Memory B cell (primary cell): Measurements from ENCODE around the gene SNRPB.
A peak's percentile ranks its signal among the peaks of the same experiment; 100 is the strongest.
"Not testable (repeated sequence)": the region's sequence is repeated elsewhere in the genome, so short reads cannot be mapped to it uniquely, and the experiment has no call there.

Experiments used
- ATAC-seq: fragments of 150-1000 bp; cut with Tn5 transposase; 2 replicates; pipeline ENCODE4 v1.10.0; 2021; ENCODE audit warnings: low read depth, mild to moderate bottlenecking, moderate library complexity
- DNase-seq, 2 donors: peaks; one replicate each; pipeline ENCODE4 v3.0.0; 2022; ENCODE audit warnings: low spot score in 2 of 2
- H3K27ac Mint-ChIP-seq: one replicate; pipeline ENCODE4 v1.8.0; 2022; ENCODE audit warnings: mild to moderate bottlenecking, moderate library complexity, mixed read lengths
- H3K27me3 Mint-ChIP-seq: one replicate; pipeline ENCODE4 v1.8.0; 2022; ENCODE audit warnings: mixed read lengths
- H3K36me3 Mint-ChIP-seq: one replicate; pipeline ENCODE4 v1.8.0; 2022; ENCODE audit warnings: mild to moderate bottlenecking, mixed read lengths
- H3K4me1 Mint-ChIP-seq: one replicate; pipeline ENCODE4 v1.8.0; 2022; ENCODE audit warnings: mixed read lengths
- H3K4me3 Mint-ChIP-seq: one replicate; pipeline ENCODE4 v1.8.0; 2022; ENCODE audit warnings: mild to moderate bottlenecking, moderate library complexity, mixed read lengths
- H3K9me3 Mint-ChIP-seq: one replicate; pipeline ENCODE4 v1.8.0; 2022; ENCODE audit warnings: mixed read lengths

SNRPB gene

DNA sequence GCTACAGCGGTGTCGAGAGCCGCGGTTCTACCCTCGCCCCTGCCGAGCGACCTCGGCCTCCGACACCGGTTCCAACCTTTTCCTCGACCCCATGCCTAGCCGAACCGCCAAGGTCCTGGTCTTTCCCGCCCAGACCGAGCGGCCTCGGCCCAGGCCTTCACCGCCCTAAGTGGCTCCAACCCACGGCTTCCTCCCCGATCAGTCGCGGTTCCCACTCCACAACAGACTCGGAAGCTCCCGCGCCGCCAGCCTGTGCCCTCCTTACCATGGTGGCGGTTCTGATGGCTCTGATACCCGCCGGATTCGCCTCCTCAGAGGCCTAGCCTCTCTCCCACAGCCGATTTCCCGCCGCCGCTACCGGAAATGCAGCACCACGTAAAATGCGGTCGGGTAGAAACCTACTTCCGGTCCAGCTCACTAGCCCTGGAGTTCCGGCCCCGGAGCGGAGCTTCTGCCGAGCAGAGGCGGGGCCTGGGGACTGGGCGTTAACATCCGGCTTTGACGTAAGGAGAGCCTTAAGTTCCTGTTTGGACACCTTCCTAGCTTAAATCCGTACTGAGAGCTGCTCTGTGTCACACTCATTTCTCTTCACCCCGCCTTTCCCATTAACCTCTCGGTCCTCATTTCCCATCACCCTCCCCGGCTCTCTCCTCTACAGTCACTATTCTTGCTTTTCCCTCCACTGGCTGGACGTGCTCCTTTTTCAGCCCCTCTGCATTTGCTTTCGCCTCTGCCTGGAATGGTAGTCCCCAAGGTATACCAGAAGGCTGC is at the start of gene SNRPB:
Gene SNRPB, minus strand, starts transcription at position 367 of the 771 bp plus-strand sequence. Its CDS starts 99 bp downstream, at position 268.
- Mint-ChIP-seq H3K27ac (peak within 1 kb of the TSS; percentile 99), H3K36me3 (peaks cover 20% of the 10 kb centered on the region), H3K4me1 (peaks cover 28% of the 10 kb centered on the region), H3K9me3 (no peaks in the 10 kb centered on the region), H3K4me3 (peak within 1 kb of the TSS; percentile 99), H3K27me3 (no peaks in the 10 kb centered on the region)
- ATAC-seq (peak; percentile 91), DNase-seq (peak; percentile 94 to 95)

DNA sequence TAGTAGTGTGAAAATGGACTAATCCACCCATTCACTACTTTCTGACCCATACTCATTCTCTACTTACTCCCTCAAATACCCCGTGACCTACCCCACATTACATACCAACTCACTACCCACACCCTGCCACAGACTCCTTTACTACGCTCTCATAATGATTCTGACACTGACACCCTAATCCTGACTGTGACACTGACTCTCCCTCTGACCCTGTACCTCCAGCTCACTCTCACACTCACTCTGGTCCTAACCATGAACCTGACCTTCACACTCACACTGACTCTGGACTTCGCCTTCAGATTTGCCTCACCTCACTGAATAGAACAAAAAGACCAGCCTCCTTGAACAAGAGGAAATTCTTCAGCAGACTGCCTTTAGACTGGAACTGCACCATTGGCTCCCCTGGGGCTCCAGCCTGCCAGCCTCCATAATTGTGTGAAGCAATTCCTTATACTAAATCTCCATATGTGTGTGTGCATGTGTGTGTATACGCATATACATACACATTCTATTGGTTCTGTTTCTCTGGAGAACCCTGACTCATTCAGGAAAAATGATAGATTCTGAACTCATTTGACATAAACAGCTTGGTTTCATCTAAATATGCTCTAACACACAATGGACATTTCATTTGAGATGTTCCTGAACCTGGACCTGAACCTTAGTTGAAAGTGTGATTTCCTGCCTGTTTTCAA is 48.7 kb upstream of the SNRPB start:
- H3K4me3 Mint-ChIP-seq, result no peak overlapping the region

GRCh38 chr20:2518558-2518957 is 48.0 kb upstream of the SNRPB start:
- ATAC-seq (no peak), DNase-seq (no peak)
- Mint-ChIP-seq H3K27ac (no peak overlapping the region), H3K4me1 (peaks cover 6% of the 10 kb centered on the region), H3K4me3 (no peak overlapping the region), H3K36me3 (no peaks in the 10 kb centered on the region), H3K9me3 (no peaks in the 10 kb centered on the region), H3K27me3 (no peaks in the 10 kb centered on the region)

More for the DNA sequence above, 48.7 kb upstream of the SNRPB start:
- H3K27me3 Mint-ChIP-seq, result no peaks in the 10 kb centered on the region
- H3K9me3 Mint-ChIP-seq, result no peaks in the 10 kb centered on the region
- DNase-seq (no peak), ATAC-seq (no peak)
- no peak overlapping the region for H3K27ac Mint-ChIP-seq
- peaks cover 10% of the 10 kb centered on the region for H3K4me1 Mint-ChIP-seq
- no peaks in the 10 kb centered on the region for H3K36me3 Mint-ChIP-seq

DNA sequence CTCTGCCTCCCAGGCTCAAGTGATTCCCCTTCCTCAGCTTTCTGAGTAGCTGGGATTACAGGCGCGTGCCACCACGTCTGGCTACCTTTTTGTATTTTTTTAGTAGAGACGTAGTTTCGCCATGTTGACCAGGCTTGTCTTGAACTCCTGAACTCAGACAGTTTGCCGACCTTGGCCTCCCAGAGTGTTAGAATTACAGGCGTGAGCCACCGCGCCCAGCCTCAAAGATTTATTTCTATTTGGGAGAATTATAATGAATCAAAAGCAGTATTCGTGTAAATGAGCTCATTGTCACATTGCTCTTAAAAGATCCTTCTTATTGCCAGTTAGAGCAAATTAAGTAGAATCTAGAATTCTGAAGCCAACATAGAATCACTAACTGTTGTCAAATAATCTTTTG is 47.5 kb upstream of the SNRPB start:
- Mint-ChIP-seq H3K36me3 (no peaks in the 10 kb centered on the region), H3K9me3 (no peaks in the 10 kb centered on the region), H3K27me3 (no peaks in the 10 kb centered on the region), H3K27ac (no peak overlapping the region), H3K4me1 (peaks cover 6% of the 10 kb centered on the region), H3K4me3 (no peak overlapping the region)
- DNase-seq (no peak), ATAC-seq (no peak)

- ATAC-seq, result no peak
- H3K36me3 Mint-ChIP-seq, result no peaks in the 10 kb centered on the region
- H3K4me3 Mint-ChIP-seq, result no peak overlapping the region
- no peak for DNase-seq
- peaks cover 2% of the 10 kb centered on the region for H3K27me3 Mint-ChIP-seq
- H3K27ac Mint-ChIP-seq, result no peak overlapping the region
- H3K9me3 Mint-ChIP-seq, result no peaks in the 10 kb centered on the region
- peaks cover 3% of the 10 kb centered on the region for H3K4me1 Mint-ChIP-seq
Measured at GRCh38 chr20:2516399-2516798, 45.8 kb upstream of the SNRPB start.

DNA sequence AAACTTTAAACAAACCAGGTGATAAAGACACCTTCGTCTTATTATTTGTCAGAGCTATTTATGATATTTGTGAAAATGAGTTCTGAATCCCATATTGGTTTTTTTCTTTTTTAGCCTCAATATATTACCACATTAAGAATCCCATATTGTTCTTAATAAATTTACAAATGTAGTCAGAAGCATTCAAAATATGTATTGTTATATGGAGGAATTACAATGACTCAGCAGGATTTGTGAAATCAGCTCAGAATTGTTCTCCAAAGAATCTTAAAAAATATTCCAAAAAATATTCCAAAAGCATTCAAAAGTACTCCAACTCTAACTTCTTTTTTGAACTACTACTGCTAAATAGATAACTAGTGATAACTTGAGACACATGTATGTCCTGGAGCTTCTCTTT is 44.6 kb upstream of the SNRPB start:
- Mint-ChIP-seq H3K27ac (no peak overlapping the region), H3K4me3 (no peak overlapping the region), H3K27me3 (peaks cover 2% of the 10 kb centered on the region), H3K36me3 (no peaks in the 10 kb centered on the region), H3K9me3 (no peaks in the 10 kb centered on the region), H3K4me1 (peaks cover 2% of the 10 kb centered on the region)
- DNase-seq, result no peak
- ATAC-seq, result no peak

DNA sequence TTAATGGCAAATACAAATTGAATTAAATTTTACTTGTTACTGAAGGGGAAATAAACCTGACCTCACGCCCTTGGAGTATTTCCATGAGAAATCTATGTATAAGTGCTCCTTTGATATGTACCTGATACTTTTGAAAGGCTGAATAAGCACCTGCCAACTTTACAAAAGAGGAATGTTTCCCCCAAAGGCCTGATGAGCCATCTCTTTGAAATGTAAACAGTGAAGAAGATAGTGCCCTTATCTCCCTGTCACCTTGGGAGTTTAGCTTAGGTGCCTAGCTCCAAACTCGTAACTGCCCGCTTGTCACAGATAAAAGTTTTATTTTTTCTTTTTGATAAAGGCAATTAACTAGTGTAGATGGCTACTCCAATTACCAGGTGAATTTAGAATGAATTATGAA is 39.2 kb upstream of the SNRPB start:
- Mint-ChIP-seq H3K36me3 (peaks cover 3% of the 10 kb centered on the region), H3K9me3 (no peaks in the 10 kb centered on the region), H3K4me3 (no peak overlapping the region), H3K27ac (no peak overlapping the region), H3K4me1 (peaks cover 13% of the 10 kb centered on the region), H3K27me3 (peaks cover 2% of the 10 kb centered on the region)
- DNase-seq, result no peak
- ATAC-seq, result no peak

DNA sequence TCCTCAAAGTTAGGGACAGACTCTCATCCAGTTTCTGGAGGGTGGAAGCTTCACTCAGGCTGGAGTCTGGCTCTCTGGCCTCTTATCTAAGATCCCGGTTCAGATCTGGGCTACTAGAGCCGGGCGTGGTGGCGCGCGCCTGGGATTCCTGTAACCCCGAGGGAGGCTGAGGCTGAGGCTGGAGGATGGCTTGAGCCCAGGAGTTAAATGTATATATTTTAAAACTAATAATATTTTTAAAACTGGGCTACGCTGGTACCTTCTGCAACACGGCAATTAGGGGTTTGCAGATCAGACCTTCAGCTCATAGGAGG is 38.8 kb upstream of the SNRPB start:
- Mint-ChIP-seq H3K27ac (no peak overlapping the region), H3K36me3 (peaks cover 3% of the 10 kb centered on the region), H3K4me1 (peaks cover 11% of the 10 kb centered on the region), H3K9me3 (no peaks in the 10 kb centered on the region), H3K4me3 (peak overlapping the region; percentile 100), H3K27me3 (peaks cover 2% of the 10 kb centered on the region)
- ATAC-seq, result no peak
- no peak for DNase-seq

DNA sequence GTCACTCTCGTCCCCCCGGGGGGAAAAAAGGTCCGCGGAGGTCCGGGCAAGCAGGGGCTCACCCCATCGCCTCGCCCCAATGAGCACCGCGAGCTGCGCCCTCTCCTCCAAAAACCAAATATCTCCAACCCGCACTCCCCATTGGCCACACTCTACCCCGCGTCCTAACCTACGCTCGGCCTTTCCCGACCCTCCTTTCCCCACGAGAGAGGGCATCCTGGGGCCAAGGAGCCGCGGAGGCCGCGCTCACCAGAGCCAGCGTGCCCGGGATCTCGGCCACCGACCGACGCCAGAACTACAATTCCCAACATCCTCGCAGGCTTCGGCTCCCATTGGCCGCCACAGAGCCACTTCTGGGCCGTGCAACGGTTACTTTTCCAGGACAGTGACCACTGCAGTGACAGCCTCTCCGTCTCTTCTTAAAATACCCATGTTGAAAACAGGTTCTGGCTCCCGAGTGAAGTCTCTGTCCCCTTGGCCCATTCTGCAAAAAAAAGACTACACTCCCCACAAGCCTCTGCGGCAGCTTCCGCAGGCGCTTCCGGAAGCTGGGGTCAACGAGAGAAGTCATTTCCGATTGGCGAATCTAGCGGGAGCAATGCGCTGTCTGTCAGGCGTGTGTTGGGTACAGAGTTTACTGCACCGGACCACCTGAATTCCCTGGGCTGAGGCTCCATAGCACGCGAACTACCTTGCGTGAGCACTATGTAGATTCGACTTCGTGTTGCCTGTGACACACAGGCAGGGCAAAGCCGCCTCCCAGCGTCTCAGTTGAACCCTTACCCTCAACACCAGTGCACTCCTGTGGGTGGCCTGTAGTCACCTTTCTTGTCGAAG is 38.3 kb upstream of the SNRPB start, which contains the start of gene ZNF343:
Gene ZNF343, minus strand, starts transcription at position 285 of the 837 bp plus-strand sequence. CDS start 15,020 bp downstream, outside the sequence.
- peak within 1 kb of the TSS; percentile 100 for H3K4me3 Mint-ChIP-seq
- peak within 1 kb of the TSS; percentile 97 for H3K27ac Mint-ChIP-seq
- peak; percentile 70 to 82 for DNase-seq
- peaks cover 12% of the 10 kb centered on the region for H3K4me1 Mint-ChIP-seq
- no peaks in the 10 kb centered on the region for H3K9me3 Mint-ChIP-seq
- peak; percentile 92 for ATAC-seq
- peaks cover 2% of the 10 kb centered on the region for H3K27me3 Mint-ChIP-seq
- H3K36me3 Mint-ChIP-seq, result peaks cover 3% of the 10 kb centered on the region

GRCh38 chr20:2507875-2508630 is 37.5 kb upstream of the SNRPB start:
- DNase-seq (no peak), ATAC-seq (peak; percentile 9)
- Mint-ChIP-seq H3K4me3 (peak overlapping the region; percentile 100), H3K27me3 (peaks cover 2% of the 10 kb centered on the region), H3K27ac (peak overlapping the region; percentile 97), H3K9me3 (no peaks in the 10 kb centered on the region), H3K4me1 (peaks cover 17% of the 10 kb centered on the region), H3K36me3 (peaks cover 6% of the 10 kb centered on the region)

DNA sequence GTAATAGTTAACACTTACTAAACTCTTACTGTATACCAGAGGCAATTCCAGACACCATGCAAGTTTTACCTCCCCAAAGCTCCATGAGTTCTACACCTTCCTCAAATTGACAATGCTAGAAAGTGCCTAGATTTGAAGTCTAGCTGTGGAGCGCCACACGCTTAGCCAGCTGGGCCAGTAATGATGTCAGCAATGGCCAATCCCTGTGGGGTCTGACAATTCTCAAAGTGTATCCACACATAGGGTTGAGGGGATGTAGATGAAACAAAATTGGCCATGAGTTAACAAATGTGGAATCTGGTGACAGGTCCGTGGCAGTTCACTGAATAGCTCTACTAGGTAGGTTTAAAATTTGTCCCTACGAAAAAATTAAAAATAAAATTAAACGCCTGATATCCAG is 36.9 kb upstream of the SNRPB start:
- ATAC-seq (no peak), DNase-seq (no peak)
- Mint-ChIP-seq H3K4me1 (peaks cover 20% of the 10 kb centered on the region), H3K27ac (no peak overlapping the region), H3K27me3 (peaks cover 2% of the 10 kb centered on the region), H3K4me3 (peak overlapping the region; percentile 100), H3K36me3 (peaks cover 10% of the 10 kb centered on the region), H3K9me3 (no peaks in the 10 kb centered on the region)

- not testable (repeated sequence) for H3K27ac Mint-ChIP-seq, ATAC-seq, H3K9me3 Mint-ChIP-seq, H3K27me3 Mint-ChIP-seq, DNase-seq, H3K4me3 Mint-ChIP-seq
- Mint-ChIP-seq H3K4me1 (peaks cover 22% of the 10 kb centered on the region), H3K36me3 (peaks cover 12% of the 10 kb centered on the region)
Measured at GRCh38 chr20:2506426-2506825, 35.8 kb upstream of the SNRPB start.

DNA sequence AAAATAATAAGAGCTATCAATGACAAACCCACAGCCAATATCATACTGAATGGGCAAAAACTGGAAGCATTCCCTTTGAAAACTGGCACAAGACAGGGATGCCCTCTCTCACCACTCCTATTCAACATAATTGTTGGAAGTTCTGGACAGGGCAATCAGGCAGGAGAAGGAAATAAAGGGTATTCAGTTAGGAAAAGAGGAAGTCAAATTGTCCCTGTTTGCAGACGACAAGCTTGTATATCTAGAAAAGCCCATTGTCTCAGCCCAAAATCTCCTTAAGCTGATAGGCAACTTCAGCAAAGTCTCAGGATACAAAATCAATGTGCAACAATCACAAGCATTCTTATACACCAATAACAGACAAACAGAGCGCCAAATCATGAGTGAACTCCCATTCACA is 34.2 kb upstream of the SNRPB start:
- not testable (repeated sequence) for H3K4me3 Mint-ChIP-seq, H3K27me3 Mint-ChIP-seq, DNase-seq, H3K27ac Mint-ChIP-seq, ATAC-seq, H3K9me3 Mint-ChIP-seq
- peaks cover 20% of the 10 kb centered on the region for H3K36me3 Mint-ChIP-seq
- peaks cover 22% of the 10 kb centered on the region for H3K4me1 Mint-ChIP-seq
